Stomach (tissue), 4 donors: ENCODE measurements around the gene DNAH14.

Experiments used
- CTCF ChIP-seq, 7 experiments: fragments of 450-650 bp in 4 of 7; fragments of 200-600 bp in 3 of 7; sonication (generic) in 3 of 7; IDR thresholded peaks; one replicate each; pipeline ENCODE4 v1.5.1; 2016 to 2019; ENCODE audit warnings: antibody characterized with exemption in 7 of 7, control low read depth in 2 of 7, mild to moderate bottlenecking in 1 of 7
- POLR2A ChIP-seq, 4 donors: fragments of 450-650 bp; IDR thresholded peaks; one replicate each; pipeline ENCODE4 v1.6.1; 2016; ENCODE audit warnings: antibody characterized with exemption in 4 of 4, control low read depth in 2 of 4, mild to moderate bottlenecking in 1 of 4, moderate library complexity in 1 of 4
- POLR2AphosphoS5 ChIP-seq, 3 donors: sonication (generic); formaldehyde crosslinking; IDR thresholded peaks; one replicate each; pipeline ENCODE4 v1.6.1; 2016; ENCODE audit warnings: antibody characterized with exemption in 3 of 3

- TF ChIP-seq CTCF (IDR thresholded peaks at IDR 0.05) = no peak
- TF ChIP-seq POLR2A (IDR thresholded peaks at IDR 0.05) = no peak
- no peak for TF ChIP-seq POLR2AphosphoS5 (IDR thresholded peaks at IDR 0.05)
These were observed 294.8 kb downstream of the DNAH14 start for GRCh38 chr1:225224287-225224686.
